ENCODE data around the gene NAALADL2. TPM values are rescaled to one million over a fixed set of nuclear protein-coding genes. Genes with fewer than 3 reads are reported as not detected.
"Not testable (repeated sequence)": the region's sequence is repeated elsewhere in the genome, so short reads cannot be mapped to it uniquely, and the experiment has no call there.

The NAALADL2 gene
- total RNA-seq, 1 experiment from 2014 or later, result 12.8 TPM

DNA sequence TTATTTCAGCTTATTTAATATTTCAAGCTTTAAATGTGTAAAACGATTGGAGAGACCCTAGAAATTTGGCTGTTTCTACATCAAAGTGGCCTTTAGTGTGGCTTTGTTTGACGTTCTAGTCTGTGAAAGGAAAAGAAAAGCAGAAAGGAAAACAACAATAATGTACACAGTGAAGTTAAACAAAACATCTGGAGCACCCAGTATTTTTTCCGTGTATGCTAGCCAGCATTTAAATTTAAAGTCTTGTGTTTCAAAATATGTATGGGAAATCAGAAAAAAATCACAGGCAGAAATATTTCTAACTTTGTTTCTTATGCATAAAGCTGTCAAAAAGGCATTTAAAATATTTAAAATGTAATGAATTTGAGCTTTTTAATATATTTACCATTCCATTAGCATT is 218.1 kb downstream of the NAALADL2 start:
- Histone ChIP-seq H3K36me3 (ENCODE audit: low read depth) (no peaks in the 10 kb centered on the region), H3K27me3 (ENCODE audit: insufficient read depth, low read depth) (no peaks in the 10 kb centered on the region), H3K4me3 (no peak overlapping the region), H2AFZ (no peak overlapping the region), H3K79me2 (ENCODE audit: low read depth) (no peaks in the 10 kb centered on the region), H3K27ac (no peak overlapping the region), H3K4me1 (replicated peaks; ENCODE audit: insufficient read depth) (no peaks in the 10 kb centered on the region), H3K4me2 (no peak overlapping the region), H4K20me1 (ENCODE audit: insufficient read depth) (no peaks in the 10 kb centered on the region), H3F3A (ENCODE audit: insufficient read depth, low read depth) (no peaks in the 10 kb centered on the region), H3K9me3 (ENCODE audit: insufficient read depth, low read depth) (no peaks in the 10 kb centered on the region), H3K9me2 (ENCODE audit: insufficient read depth) (no peaks in the 10 kb centered on the region; the same call in 1 of the 2 replicates)
- POLR2A ChIA-PET (ENCODE audit: unreplicated experiment), result no interaction called here
- TF ChIP-seq, protein P1, sequence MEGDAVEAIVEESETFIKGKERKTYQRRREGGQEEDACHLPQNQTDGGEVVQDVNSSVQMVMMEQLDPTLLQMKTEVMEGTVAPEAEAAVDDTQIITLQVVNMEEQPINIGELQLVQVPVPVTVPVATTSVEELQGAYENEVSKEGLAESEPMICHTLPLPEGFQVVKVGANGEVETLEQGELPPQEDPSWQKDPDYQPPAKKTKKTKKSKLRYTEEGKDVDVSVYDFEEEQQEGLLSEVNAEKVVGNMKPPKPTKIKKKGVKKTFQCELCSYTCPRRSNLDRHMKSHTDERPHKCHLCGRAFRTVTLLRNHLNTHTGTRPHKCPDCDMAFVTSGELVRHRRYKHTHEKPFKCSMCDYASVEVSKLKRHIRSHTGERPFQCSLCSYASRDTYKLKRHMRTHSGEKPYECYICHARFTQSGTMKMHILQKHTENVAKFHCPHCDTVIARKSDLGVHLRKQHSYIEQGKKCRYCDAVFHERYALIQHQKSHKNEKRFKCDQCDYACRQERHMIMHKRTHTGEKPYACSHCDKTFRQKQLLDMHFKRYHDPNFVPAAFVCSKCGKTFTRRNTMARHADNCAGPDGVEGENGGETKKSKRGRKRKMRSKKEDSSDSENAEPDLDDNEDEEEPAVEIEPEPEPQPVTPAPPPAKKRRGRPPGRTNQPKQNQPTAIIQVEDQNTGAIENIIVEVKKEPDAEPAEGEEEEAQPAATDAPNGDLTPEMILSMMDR (conservative IDR thresholded peaks at IDR 0.05), result no peak
- TF ChIP-seq EZH2 (IDR thresholded peaks at IDR 0.05; ENCODE audit: low read depth), result no peak
- no peak for DNase-seq
- CTCF ChIA-PET, result no interaction called here
- intact Hi-C loops (cut with micrococcal nuclease; ENCODE audit: unreplicated experiment), result no loop called here
- no TSS peak for BruUV-seq (replicated peaks)

GRCh38 chr3:175082631-175083030 is 223.5 kb downstream of the NAALADL2 start:
- no TSS peak for BruUV-seq (replicated peaks)
- TF ChIP-seq, protein P1 (conservative IDR thresholded peaks at IDR 0.05), result no peak
- no peak for TF ChIP-seq EZH2 (IDR thresholded peaks at IDR 0.05; ENCODE audit: low read depth)
- H3K79me2 ChIP-seq (ENCODE audit: low read depth), result no peaks in the 10 kb centered on the region

GRCh38 chr3:175087128-175087527 is 228.0 kb downstream of the NAALADL2 start:
- H3K9me3 ChIP-seq (ENCODE audit: insufficient read depth, low read depth); H3F3A ChIP-seq (ENCODE audit: insufficient read depth, low read depth): not testable (repeated sequence)

More at GRCh38 chr3:175082631-175083030, 223.5 kb downstream of the NAALADL2 start:
- no peaks in the 10 kb centered on the region for H3F3A ChIP-seq (ENCODE audit: insufficient read depth, low read depth)
- no peaks in the 10 kb centered on the region for H4K20me1 ChIP-seq (ENCODE audit: insufficient read depth)
- no peaks in the 10 kb centered on the region for H3K27me3 ChIP-seq (ENCODE audit: insufficient read depth, low read depth)
- no peaks in the 10 kb centered on the region; the same call in 1 of the 2 replicates for H3K9me2 ChIP-seq (ENCODE audit: insufficient read depth)
- no peaks in the 10 kb centered on the region for H3K36me3 ChIP-seq (ENCODE audit: low read depth)
- no peak for DNase-seq
- no peak overlapping the region for H2AFZ ChIP-seq
- no peaks in the 10 kb centered on the region for H3K4me1 ChIP-seq (replicated peaks; ENCODE audit: insufficient read depth)
- H3K4me2 ChIP-seq, result no peak overlapping the region
- intact Hi-C loops (cut with micrococcal nuclease; ENCODE audit: unreplicated experiment), result no loop called here
- H3K27ac ChIP-seq, result no peak overlapping the region
- no peak overlapping the region for H3K4me3 ChIP-seq
- POLR2A ChIA-PET (ENCODE audit: unreplicated experiment), result no interaction called here
- H3K9me3 ChIP-seq (ENCODE audit: insufficient read depth, low read depth), result no peaks in the 10 kb centered on the region
- CTCF ChIA-PET, result no interaction called here

GRCh38 chr3:175088766-175089380 is 229.7 kb downstream of the NAALADL2 start:
- H3K4me1 ChIP-seq (replicated peaks; ENCODE audit: insufficient read depth), result no peaks in the 10 kb centered on the region
- no peaks in the 10 kb centered on the region; the same call in 1 of the 2 replicates for H3K9me2 ChIP-seq (ENCODE audit: insufficient read depth)
- no peak overlapping the region for H3K27ac ChIP-seq
- peaks cover 5% of the 10 kb centered on the region; the same call in 1 of the 2 replicates for H3K9me3 ChIP-seq (ENCODE audit: insufficient read depth, low read depth)
- H4K20me1 ChIP-seq (ENCODE audit: insufficient read depth), result no peaks in the 10 kb centered on the region
- no peaks in the 10 kb centered on the region for H3K79me2 ChIP-seq (ENCODE audit: low read depth)
- no peaks in the 10 kb centered on the region for H3F3A ChIP-seq (ENCODE audit: insufficient read depth, low read depth)
- H3K27me3 ChIP-seq (ENCODE audit: insufficient read depth, low read depth), result no peaks in the 10 kb centered on the region
- no TSS peak for BruUV-seq (replicated peaks)
- H3K4me2 ChIP-seq, result no peak overlapping the region
- no peak for DNase-seq
- ChIA-PET CTCF (no interaction called here), POLR2A (ENCODE audit: unreplicated experiment) (no interaction called here)
- intact Hi-C loops (cut with micrococcal nuclease; ENCODE audit: unreplicated experiment), result no loop called here
- no peaks in the 10 kb centered on the region for H3K36me3 ChIP-seq (ENCODE audit: low read depth)
- no peak overlapping the region for H2AFZ ChIP-seq
- TF ChIP-seq, protein P1 (conservative IDR thresholded peaks at IDR 0.05), result no peak
- no peak for TF ChIP-seq EZH2 (IDR thresholded peaks at IDR 0.05; ENCODE audit: low read depth)
- no peak overlapping the region for H3K4me3 ChIP-seq

More at GRCh38 chr3:175087128-175087527, 228.0 kb downstream of the NAALADL2 start:
- H3K9me2 ChIP-seq (ENCODE audit: insufficient read depth); H4K20me1 ChIP-seq (ENCODE audit: insufficient read depth); H3K79me2 ChIP-seq (ENCODE audit: low read depth); H3K4me3 ChIP-seq; H3K36me3 ChIP-seq (ENCODE audit: low read depth); H2AFZ ChIP-seq; CTCF ChIA-PET; POLR2A ChIA-PET (ENCODE audit: unreplicated experiment); BruUV-seq (replicated peaks); H3K4me2 ChIP-seq; intact Hi-C loops (cut with micrococcal nuclease; ENCODE audit: unreplicated experiment); H3K27ac ChIP-seq; DNase-seq; H3K27me3 ChIP-seq (ENCODE audit: insufficient read depth, low read depth); H3K4me1 ChIP-seq (replicated peaks; ENCODE audit: insufficient read depth): not testable (repeated sequence)
